Thymus (tissue), 11 donors: Measurements from ENCODE around the gene EGLN1. TPM values are rescaled to one million over a fixed set of nuclear protein-coding genes. Genes with fewer than 3 reads are reported as not detected.

Experiments
- DNase-seq, 9 donors: peaks; one replicate each; pipeline ENCODE4 v3.0.0-alpha.2; 2013; ENCODE audit warnings: low spot score in 9 of 9, low read depth in 6 of 9, missing footprints in 1 of 9
- H3K27ac ChIP-seq, 2 donors: one replicate each; pipeline ENCODE4 v1.5.1; 2013; ENCODE audit warnings: control low read depth in 1 of 2, low read depth in 1 of 2, low read length in 1 of 2, mild to moderate bottlenecking in 1 of 2, moderate library complexity in 1 of 2
- H3K27me3 ChIP-seq, 2 donors: one replicate each; pipeline ENCODE4 v1.5.1; 2013; ENCODE audit warnings: low read length in 1 of 2; ENCODE audit not compliant: control insufficient read depth in 2 of 2, insufficient read depth in 1 of 2
- H3K36me3 ChIP-seq, 2 donors: one replicate each; pipeline ENCODE4 v1.5.1; 2013; ENCODE audit warnings: low read length in 1 of 2, mild to moderate bottlenecking in 1 of 2, moderate library complexity in 1 of 2; ENCODE audit not compliant: control insufficient read depth in 2 of 2, insufficient read depth in 2 of 2
- H3K4me1 ChIP-seq, 2 donors: one replicate each; pipeline ENCODE4 v1.5.1; 2013; ENCODE audit warnings: low read length in 2 of 2; ENCODE audit not compliant: control insufficient read depth in 2 of 2, insufficient read depth in 2 of 2
- H3K4me3 ChIP-seq, 2 donors: one replicate each; pipeline ENCODE4 v1.5.1; 2013; ENCODE audit warnings: low read length in 2 of 2, control low read depth in 1 of 2, mild to moderate bottlenecking in 1 of 2
- H3K9me3 ChIP-seq, 2 donors: one replicate each; pipeline ENCODE4 v1.5.1; 2013; ENCODE audit warnings: low read length in 1 of 2, mild to moderate bottlenecking in 1 of 2; ENCODE audit not compliant: control insufficient read depth in 2 of 2, insufficient read depth in 1 of 2
- WGBS: extraction: QIAGEN DNeasy Blood & Tissue Kit; methylation state at CpG from one replicate; pipeline ENCODE4 v1.1.7; 2013; 5-methylcytosine and 5-hydroxymethylcytosine counted together
- polyA plus RNA-seq: library from polyadenylated mRNA; stranded (reverse); fragments of 200-250 nt; gene quantifications from one replicate; pipeline ENCODE4 v1.2.3, GENCODE V29; 2013
- total RNA-seq: library from RNA; stranded (reverse); fragments of 120-200 nt; gene quantifications from one replicate; pipeline ENCODE4 v1.2.4, GENCODE V29; 2013
- donor health status: healthy.

The EGLN1 gene
- total and polyA plus RNA-seq, 2 donors, result 12.4 to 26.9 TPM

GRCh38 chr1:231410036-231410612 lies 12.0 kb downstream of the EGLN1 start:
- peaks cover 2 to 3% of the 10 kb centered on the region in 2 donors for H3K36me3 ChIP-seq
- H3K4me1 ChIP-seq, result no peaks in the 10 kb centered on the region
- no peaks in the 10 kb centered on the region for H3K27me3 ChIP-seq
- no peaks in the 10 kb centered on the region for H3K9me3 ChIP-seq
- 95% methylated on average over 2 of the region's 2 CpGs for WGBS
- H3K4me3 ChIP-seq, result no peak overlapping the region
- no peak overlapping the region for H3K27ac ChIP-seq
- no peak for DNase-seq

GRCh38 chr1:231408528-231409094 lies 13.5 kb downstream of the EGLN1 start:
- WGBS, result 79% methylated on average over 6 of the region's 6 CpGs
- no peak for DNase-seq
- H3K27ac ChIP-seq, result no peak overlapping the region
- H3K27me3 ChIP-seq, result no peaks in the 10 kb centered on the region
- no peaks in the 10 kb centered on the region for H3K4me1 ChIP-seq
- H3K9me3 ChIP-seq, result no peaks in the 10 kb centered on the region
- no peak overlapping the region for H3K4me3 ChIP-seq
- H3K36me3 ChIP-seq, result peaks cover 2 to 3% of the 10 kb centered on the region in 2 donors

GRCh38 chr1:231407547-231408396 lies 14.3 kb downstream of the EGLN1 start:
- peaks cover 2 to 3% of the 10 kb centered on the region in 2 donors for H3K36me3 ChIP-seq
- H3K4me3 ChIP-seq, result no peak overlapping the region
- 72% methylated on average over 6 of the region's 6 CpGs for WGBS
- H3K27me3 ChIP-seq, result no peaks in the 10 kb centered on the region
- no peaks in the 10 kb centered on the region for H3K4me1 ChIP-seq
- no peak overlapping the region for H3K27ac ChIP-seq
- H3K9me3 ChIP-seq, result no peaks in the 10 kb centered on the region
- DNase-seq, result no peak

GRCh38 chr1:231407049-231407448 lies 15.0 kb downstream of the EGLN1 start:
- peaks cover 0 to 3% of the 10 kb centered on the region in 2 donors for H3K36me3 ChIP-seq
- no peaks in the 10 kb centered on the region for H3K4me1 ChIP-seq
- no peak overlapping the region for H3K27ac ChIP-seq
- no peaks in the 10 kb centered on the region for H3K9me3 ChIP-seq
- no peaks in the 10 kb centered on the region for H3K27me3 ChIP-seq
- no peak for DNase-seq
- H3K4me3 ChIP-seq, result no peak overlapping the region
- 77% methylated on average over 3 of the region's 3 CpGs for WGBS

- H3K4me1 ChIP-seq, result no peaks in the 10 kb centered on the region
Measured at GRCh38 chr1:231404318-231404717, 17.8 kb downstream of the EGLN1 start.

GRCh38 chr1:231401478-231401877 lies 20.6 kb downstream of the EGLN1 start:
- DNase-seq, result no peak
- Histone ChIP-seq H3K27me3 (no peaks in the 10 kb centered on the region), H3K4me3 (no peak overlapping the region), H3K9me3 (no peaks in the 10 kb centered on the region), H3K36me3 (no peaks in the 10 kb centered on the region), H3K4me1 (no peaks in the 10 kb centered on the region), H3K27ac (no peak overlapping the region)
- WGBS, result 44% methylated on average over 1 of the region's 1 CpG

More at GRCh38 chr1:231404318-231404717, 17.8 kb downstream of the EGLN1 start:
- Histone ChIP-seq H3K36me3 (peaks cover 0 to 3% of the 10 kb centered on the region in 2 donors), H3K4me3 (no peak overlapping the region), H3K27ac (no peak overlapping the region), H3K9me3 (no peaks in the 10 kb centered on the region), H3K27me3 (no peaks in the 10 kb centered on the region)
- 99% methylated on average over 2 of the region's 2 CpGs for WGBS
- no peak for DNase-seq

- no peak for DNase-seq
- Histone ChIP-seq H3K27me3 (no peaks in the 10 kb centered on the region), H3K9me3 (no peaks in the 10 kb centered on the region), H3K27ac (no peak overlapping the region), H3K4me1 (no peaks in the 10 kb centered on the region), H3K4me3 (no peak overlapping the region), H3K36me3 (no peaks in the 10 kb centered on the region)
- 73% methylated on average over 4 of the region's 4 CpGs for WGBS
Measured at GRCh38 chr1:231397886-231398671, 24.0 kb downstream of the EGLN1 start.

GRCh38 chr1:231396643-231397042 lies 25.4 kb downstream of the EGLN1 start:
- H3K4me3 ChIP-seq, result no peak overlapping the region
- no peaks in the 10 kb centered on the region for H3K9me3 ChIP-seq
- no peaks in the 10 kb centered on the region for H3K36me3 ChIP-seq
- no peak for DNase-seq
- H3K27ac ChIP-seq, result no peak overlapping the region
- H3K4me1 ChIP-seq, result no peaks in the 10 kb centered on the region
- WGBS, result 96% methylated on average over 2 of the region's 2 CpGs
- H3K27me3 ChIP-seq, result no peaks in the 10 kb centered on the region
